HG03280 (cell line): Measurements from ENCODE around the gene CZIB.

Experiments used
- ATAC-seq: cut with Tn5 transposase; IDR thresholded peaks from one replicate; pipeline ENCODE4 v1.9.1; 2021; ENCODE audit warnings: mild to moderate bottlenecking, moderate library complexity; ENCODE audit not compliant: unreplicated experiment

The CZIB gene

GRCh38 chr1:53220171-53220961 is at the start of gene CZIB:
Gene CZIB, minus strand, starts transcription at chr1:53220634. Its CDS starts 59 bp downstream, at chr1:53220575.
- peak; percentile 91 for ATAC-seq

- no peak for ATAC-seq
Observed at GRCh38 chr1:53270107-53270506, 49.7 kb upstream of the CZIB start.

GRCh38 chr1:53267761-53268160 is 47.3 kb upstream of the CZIB start:
- ATAC-seq = no peak

- ATAC-seq = no peak
Observed at GRCh38 chr1:53266038-53266437, 45.6 kb upstream of the CZIB start.

GRCh38 chr1:53265581-53265980 is 45.1 kb upstream of the CZIB start:
- ATAC-seq = no peak

- ATAC-seq = no peak
Observed at GRCh38 chr1:53264048-53264447, 43.6 kb upstream of the CZIB start.

- ATAC-seq = no peak
Observed at GRCh38 chr1:53262000-53262399, 41.6 kb upstream of the CZIB start.

- ATAC-seq = no peak
Observed at GRCh38 chr1:53260631-53261247, 40.3 kb upstream of the CZIB start.

- ATAC-seq = peak; percentile 90
Observed at GRCh38 chr1:53259932-53260331, 39.5 kb upstream of the CZIB start.

- no peak for ATAC-seq
Observed at GRCh38 chr1:53258216-53258615, 37.8 kb upstream of the CZIB start.

GRCh38 chr1:53257454-53258081 is 37.1 kb upstream of the CZIB start:
- ATAC-seq = no peak

- no peak for ATAC-seq
Observed at GRCh38 chr1:53256511-53257453, 36.3 kb upstream of the CZIB start.

- no peak for ATAC-seq
Observed at GRCh38 chr1:53255031-53255430, 34.6 kb upstream of the CZIB start.

- no peak for ATAC-seq
Observed at GRCh38 chr1:53254011-53254640, 33.7 kb upstream of the CZIB start.

GRCh38 chr1:53250325-53250724 is 29.9 kb upstream of the CZIB start:
- ATAC-seq = no peak

- ATAC-seq = no peak
Observed at GRCh38 chr1:53249706-53250105, 29.3 kb upstream of the CZIB start.

GRCh38 chr1:53246261-53247134 is 26.1 kb upstream of the CZIB start:
- ATAC-seq = no peak

- ATAC-seq = no peak
Observed at GRCh38 chr1:53244141-53244540, 23.7 kb upstream of the CZIB start.

GRCh38 chr1:53242381-53242780 is 21.9 kb upstream of the CZIB start:
- ATAC-seq = no peak

GRCh38 chr1:53241828-53242227 is 21.4 kb upstream of the CZIB start:
- ATAC-seq = no peak
